ENCODE measurements around the gene GPC3.
A peak's percentile ranks its signal among the peaks of the same experiment; 100 is the strongest.

The GPC3 gene

GRCh38 chrX:133523526-133523925, 461.9 kb downstream of the GPC3 start:
- H3K27ac ChIP-seq (ENCODE audit: poor library complexity, severe bottlenecking), result no peak overlapping the region
- no peak for DNase-seq (ENCODE audit: low spot score)
- TF ChIP-seq, protein P1, sequence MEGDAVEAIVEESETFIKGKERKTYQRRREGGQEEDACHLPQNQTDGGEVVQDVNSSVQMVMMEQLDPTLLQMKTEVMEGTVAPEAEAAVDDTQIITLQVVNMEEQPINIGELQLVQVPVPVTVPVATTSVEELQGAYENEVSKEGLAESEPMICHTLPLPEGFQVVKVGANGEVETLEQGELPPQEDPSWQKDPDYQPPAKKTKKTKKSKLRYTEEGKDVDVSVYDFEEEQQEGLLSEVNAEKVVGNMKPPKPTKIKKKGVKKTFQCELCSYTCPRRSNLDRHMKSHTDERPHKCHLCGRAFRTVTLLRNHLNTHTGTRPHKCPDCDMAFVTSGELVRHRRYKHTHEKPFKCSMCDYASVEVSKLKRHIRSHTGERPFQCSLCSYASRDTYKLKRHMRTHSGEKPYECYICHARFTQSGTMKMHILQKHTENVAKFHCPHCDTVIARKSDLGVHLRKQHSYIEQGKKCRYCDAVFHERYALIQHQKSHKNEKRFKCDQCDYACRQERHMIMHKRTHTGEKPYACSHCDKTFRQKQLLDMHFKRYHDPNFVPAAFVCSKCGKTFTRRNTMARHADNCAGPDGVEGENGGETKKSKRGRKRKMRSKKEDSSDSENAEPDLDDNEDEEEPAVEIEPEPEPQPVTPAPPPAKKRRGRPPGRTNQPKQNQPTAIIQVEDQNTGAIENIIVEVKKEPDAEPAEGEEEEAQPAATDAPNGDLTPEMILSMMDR (IDR thresholded peaks at IDR 0.05; ENCODE audit: poor library complexity, severe bottlenecking), result no peak
- H3K36me3 ChIP-seq (ENCODE audit: low read depth), result no peaks in the 10 kb centered on the region
- no peaks in the 10 kb centered on the region for H3K4me1 ChIP-seq (ENCODE audit: insufficient read depth, poor library complexity, severe bottlenecking)
- ATAC-seq (ENCODE audit: low read depth), result no peak
- no peaks in the 10 kb centered on the region for H3K27me3 ChIP-seq (ENCODE audit: insufficient read depth, poor library complexity, severe bottlenecking)
- no peak overlapping the region for H3K4me3 ChIP-seq (ENCODE audit: severe bottlenecking)
- H3K9me3 ChIP-seq (ENCODE audit: severe bottlenecking), result no peaks in the 10 kb centered on the region

GRCh38 chrX:133523081-133523487, 462.3 kb downstream of the GPC3 start:
- TF ChIP-seq, protein P1 (IDR thresholded peaks at IDR 0.05; ENCODE audit: poor library complexity, severe bottlenecking), result no peak
- Histone ChIP-seq H3K4me1 (ENCODE audit: insufficient read depth, poor library complexity, severe bottlenecking) (no peaks in the 10 kb centered on the region), H3K27ac (ENCODE audit: poor library complexity, severe bottlenecking) (no peak overlapping the region), H3K36me3 (ENCODE audit: low read depth) (no peaks in the 10 kb centered on the region), H3K4me3 (ENCODE audit: severe bottlenecking) (no peak overlapping the region), H3K9me3 (ENCODE audit: severe bottlenecking) (no peaks in the 10 kb centered on the region), H3K27me3 (ENCODE audit: insufficient read depth, poor library complexity, severe bottlenecking) (no peaks in the 10 kb centered on the region)
- DNase-seq (ENCODE audit: low spot score) (no peak), ATAC-seq (ENCODE audit: low read depth) (peak; percentile 56; the same call in 2 of the 3 replicates)

- Histone ChIP-seq H3K27me3 (ENCODE audit: insufficient read depth, poor library complexity, severe bottlenecking) (no peaks in the 10 kb centered on the region), H3K4me3 (ENCODE audit: severe bottlenecking) (no peak overlapping the region), H3K9me3 (ENCODE audit: severe bottlenecking) (no peaks in the 10 kb centered on the region), H3K27ac (ENCODE audit: poor library complexity, severe bottlenecking) (no peak overlapping the region), H3K36me3 (ENCODE audit: low read depth) (no peaks in the 10 kb centered on the region), H3K4me1 (ENCODE audit: insufficient read depth, poor library complexity, severe bottlenecking) (no peaks in the 10 kb centered on the region)
- DNase-seq (ENCODE audit: low spot score), result no peak
- TF ChIP-seq, protein P1 (IDR thresholded peaks at IDR 0.05; ENCODE audit: poor library complexity, severe bottlenecking), result no peak
- no peak for ATAC-seq (ENCODE audit: low read depth)
Observed at GRCh38 chrX:133516686-133517085, 468.7 kb downstream of the GPC3 start.

DNA sequence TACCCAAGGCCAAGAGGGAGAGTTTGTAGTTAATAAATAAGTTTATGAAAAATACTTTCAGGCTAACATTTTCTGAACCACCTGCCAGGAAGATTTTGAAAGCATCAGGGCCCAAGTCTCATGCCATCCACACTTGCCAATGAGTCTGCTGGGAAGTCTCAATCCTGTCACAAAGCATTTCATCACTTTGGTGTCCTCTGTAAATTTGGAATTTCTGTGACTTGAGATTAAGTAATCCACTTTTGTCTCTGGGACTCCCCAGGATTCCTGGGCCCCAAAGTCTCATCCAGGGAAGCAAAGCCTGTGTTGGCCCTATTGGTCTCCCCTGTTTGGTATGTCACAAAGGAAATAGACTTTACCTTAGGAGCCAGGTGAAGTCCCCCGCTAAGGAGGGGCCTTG, 470.9 kb downstream of the GPC3 start:
- DNase-seq (ENCODE audit: low spot score) (no peak), ATAC-seq (ENCODE audit: low read depth) (no peak)
- Histone ChIP-seq H3K9me3 (ENCODE audit: severe bottlenecking) (no peaks in the 10 kb centered on the region), H3K4me1 (ENCODE audit: insufficient read depth, poor library complexity, severe bottlenecking) (no peaks in the 10 kb centered on the region), H3K27me3 (ENCODE audit: insufficient read depth, poor library complexity, severe bottlenecking) (no peaks in the 10 kb centered on the region), H3K4me3 (ENCODE audit: severe bottlenecking) (no peak overlapping the region), H3K27ac (ENCODE audit: poor library complexity, severe bottlenecking) (no peak overlapping the region), H3K36me3 (ENCODE audit: low read depth) (no peaks in the 10 kb centered on the region)
- TF ChIP-seq, protein P1 (IDR thresholded peaks at IDR 0.05; ENCODE audit: poor library complexity, severe bottlenecking), result no peak

DNA sequence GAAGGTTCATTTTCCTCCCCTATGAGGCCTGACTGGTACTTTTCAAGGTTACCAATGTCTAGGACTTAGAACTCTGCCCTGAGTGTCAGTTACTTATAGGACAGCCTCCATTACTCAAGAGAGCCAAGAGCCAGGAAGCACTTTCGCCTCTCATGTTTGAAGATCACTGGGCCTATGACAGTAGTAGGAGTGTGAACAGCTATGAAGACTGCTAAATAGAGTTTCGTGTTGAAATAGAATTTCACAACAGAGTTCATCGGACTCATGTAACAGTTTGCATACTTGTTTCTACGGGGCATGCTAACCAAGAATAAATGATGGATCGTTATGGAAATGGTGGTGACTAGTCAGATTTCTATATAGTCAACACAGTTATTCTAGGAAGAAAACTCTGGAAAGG, 472.3 kb downstream of the GPC3 start:
- TF ChIP-seq, protein P1 (IDR thresholded peaks at IDR 0.05; ENCODE audit: poor library complexity, severe bottlenecking), result no peak
- no peak for DNase-seq (ENCODE audit: low spot score)
- Histone ChIP-seq H3K4me3 (ENCODE audit: severe bottlenecking) (no peak overlapping the region), H3K27ac (ENCODE audit: poor library complexity, severe bottlenecking) (no peak overlapping the region), H3K9me3 (ENCODE audit: severe bottlenecking) (no peaks in the 10 kb centered on the region), H3K27me3 (ENCODE audit: insufficient read depth, poor library complexity, severe bottlenecking) (no peaks in the 10 kb centered on the region), H3K36me3 (ENCODE audit: low read depth) (no peaks in the 10 kb centered on the region), H3K4me1 (ENCODE audit: insufficient read depth, poor library complexity, severe bottlenecking) (no peaks in the 10 kb centered on the region)
- no peak for ATAC-seq (ENCODE audit: low read depth)
